Hematopoietic multipotent progenitor cell (in vitro differentiated cells): Measurements from ENCODE around the gene CDH12. TPM values are rescaled to one million over a fixed set of nuclear protein-coding genes. Genes with fewer than 3 reads are reported as not detected.
"Not testable (repeated sequence)": the region's sequence is repeated elsewhere in the genome, so short reads cannot be mapped to it uniquely, and the experiment has no call there.

Experiments used
- DNase-seq, 3 donors: peaks; one replicate each; pipeline ENCODE4 v3.0.0-alpha.2; 2011 to 2015; ENCODE audit warnings: low read depth in 2 of 3, low spot score in 2 of 3
- total RNA-seq: library from RNA; depleted of rRNA; stranded (reverse); fragments of >200 nt; gene quantifications from one replicate; pipeline ENCODE4 v1.2.3, GENCODE V29; 2012

CDH12 gene
- total RNA-seq, 1 donor, result not detected

- DNase-seq, result not testable (repeated sequence)
These were observed 78.9 kb downstream of the CDH12 start for GRCh38 chr5:22774214-22774613.

- no peak for DNase-seq
These were observed 88.4 kb downstream of the CDH12 start for GRCh38 chr5:22764736-22765135.

GRCh38 chr5:22757776-22758175, 95.4 kb downstream of the CDH12 start:
- no peak for DNase-seq

GRCh38 chr5:22754155-22754554, 99.0 kb downstream of the CDH12 start:
- no peak for DNase-seq

- DNase-seq, result no peak
These were observed 101.6 kb downstream of the CDH12 start for GRCh38 chr5:22751536-22751935.

GRCh38 chr5:22736443-22737003, 116.6 kb downstream of the CDH12 start:
- no peak for DNase-seq

GRCh38 chr5:22734907-22735306, 118.2 kb downstream of the CDH12 start:
- DNase-seq, result no peak

- no peak for DNase-seq
These were observed 124.5 kb downstream of the CDH12 start for GRCh38 chr5:22728610-22729009.

GRCh38 chr5:22722491-22722890, 130.7 kb downstream of the CDH12 start:
- no peak for DNase-seq

- no peak for DNase-seq
These were observed 131.1 kb downstream of the CDH12 start for GRCh38 chr5:22722056-22722455.

GRCh38 chr5:22719842-22720241, 133.3 kb downstream of the CDH12 start:
- DNase-seq, result no peak

GRCh38 chr5:22710660-22711059, 142.5 kb downstream of the CDH12 start:
- DNase-seq, result no peak

- no peak for DNase-seq
These were observed 143.4 kb downstream of the CDH12 start for GRCh38 chr5:22709743-22710142.

- no peak for DNase-seq
These were observed 144.3 kb downstream of the CDH12 start for GRCh38 chr5:22708770-22709328.

GRCh38 chr5:22706901-22707300, 146.2 kb downstream of the CDH12 start:
- DNase-seq, result no peak

GRCh38 chr5:22699319-22699718, 153.8 kb downstream of the CDH12 start:
- no peak for DNase-seq

- DNase-seq, result no peak
These were observed 160.0 kb downstream of the CDH12 start for GRCh38 chr5:22693121-22693520.

GRCh38 chr5:22683050-22683449, 170.1 kb downstream of the CDH12 start:
- no peak for DNase-seq

GRCh38 chr5:22678886-22679285, 174.3 kb downstream of the CDH12 start:
- DNase-seq, result no peak

- no peak for DNase-seq
These were observed 180.0 kb downstream of the CDH12 start for GRCh38 chr5:22673131-22673530.

- no peak for DNase-seq
These were observed 183.8 kb downstream of the CDH12 start for GRCh38 chr5:22669345-22669744.

- DNase-seq, result no peak
These were observed 187.3 kb downstream of the CDH12 start for GRCh38 chr5:22665801-22666200.

GRCh38 chr5:22663134-22663533, 190.0 kb downstream of the CDH12 start:
- no peak for DNase-seq
